Neural progenitor cell (in vitro differentiated cells): ENCODE data around the gene ASTN2. TPM values are rescaled to one million over a fixed set of nuclear protein-coding genes. Genes with fewer than 3 reads are reported as not detected.
A peak's percentile ranks its signal among the peaks of the same experiment; 100 is the strongest.

ENCODE experiments used
- DNase-seq: peaks from one replicate; pipeline ENCODE4 v3.0.0-alpha.2; 2016; ENCODE audit warnings: low spot score
- H2AFZ ChIP-seq: fragments of 200-600 bp; sonication (generic); replicated peaks from 2 replicates; pipeline ENCODE4 v1.6.1; 2016; ENCODE audit warnings: antibody characterized with exemption
- H3F3A ChIP-seq: fragments of 200-600 bp; sonication (generic); 2 replicates; pipeline ENCODE4 v1.6.1; 2016; ENCODE audit warnings: antibody characterized with exemption, low read depth
- H3K27ac ChIP-seq: fragments of 200-600 bp; sonication (generic); 2 replicates; pipeline ENCODE4 v1.5.1; 2016; ENCODE audit warnings: mild to moderate bottlenecking
- H3K27me3 ChIP-seq: fragments of 200-600 bp; sonication (generic); 2 replicates; pipeline ENCODE4 v1.6.1; 2016; ENCODE audit warnings: mild to moderate bottlenecking, moderate library complexity
- H3K36me3 ChIP-seq: fragments of 200-600 bp; sonication (generic); 2 replicates; pipeline ENCODE4 v1.5.1; 2016
- H3K4me1 ChIP-seq: fragments of 200-600 bp; sonication (generic); 2 replicates; pipeline ENCODE4 v1.6.1; 2016; ENCODE audit warnings: mixed run types
- H3K4me2 ChIP-seq: fragments of 200-600 bp; sonication (generic); 2 replicates; pipeline ENCODE4 v1.6.1; 2016
- H3K4me3 ChIP-seq: fragments of 200-600 bp; sonication (generic); 2 replicates; pipeline ENCODE4 v1.5.1; 2016
- H3K79me2 ChIP-seq: fragments of 200-600 bp; sonication (generic); 2 replicates; pipeline ENCODE4 v1.6.1; 2016; ENCODE audit warnings: low read depth
- H3K9ac ChIP-seq: fragments of 200-600 bp; sonication (generic); 2 replicates; pipeline ENCODE4 v1.6.1; 2016
- H3K9me3 ChIP-seq: fragments of 200-600 bp; sonication (generic); 2 replicates; pipeline ENCODE4 v1.5.1; 2016; ENCODE audit warnings: low read depth
- H4K20me1 ChIP-seq: fragments of 200-600 bp; sonication (generic); 2 replicates; pipeline ENCODE4 v1.6.1; 2016; ENCODE audit warnings: low read depth
- H3K27ac Mint-ChIP-seq: 3 replicates; pipeline ENCODE4 v1.8.0; 2021; ENCODE audit warnings: mixed read lengths
- H3K27me3 Mint-ChIP-seq: 2 replicates; pipeline ENCODE4 v1.8.0; 2022; ENCODE audit warnings: low read depth, mild to moderate bottlenecking, inconsistent platforms, moderate library complexity, mixed read lengths; ENCODE audit not compliant: insufficient read depth
- H3K36me3 Mint-ChIP-seq: 3 replicates; pipeline ENCODE4 v1.8.0; 2021; ENCODE audit warnings: mixed read lengths
- H3K4me1 Mint-ChIP-seq: 3 replicates; pipeline ENCODE4 v1.8.0; 2021; ENCODE audit warnings: mixed read lengths
- H3K4me3 Mint-ChIP-seq: 3 replicates; pipeline ENCODE4 v1.8.0; 2021; ENCODE audit warnings: mild to moderate bottlenecking, moderate library complexity, mixed read lengths
- H3K9me3 Mint-ChIP-seq: 3 replicates; pipeline ENCODE4 v1.8.0; 2020; ENCODE audit warnings: mixed read lengths
- CTCF ChIP-seq: fragments of 200-600 bp; sonication (generic); IDR thresholded peaks from 2 replicates; pipeline ENCODE4 v1.5.1; 2017; ENCODE audit warnings: antibody characterized with exemption, mild to moderate bottlenecking
- EZH2 ChIP-seq: fragments of 200-600 bp; sonication (generic); IDR thresholded peaks from 2 replicates; pipeline ENCODE4 v1.6.1; 2017; ENCODE audit warnings: antibody characterized with exemption, mild to moderate bottlenecking, moderate library complexity
- EZH2phosphoT487 ChIP-seq: fragments of 200-600 bp; sonication (generic); IDR thresholded peaks from 2 replicates; pipeline ENCODE4 v1.6.1; 2017; ENCODE audit warnings: antibody characterized with exemption
- total RNA-seq: library from RNA; depleted of rRNA; stranded (reverse); fragments of >200 nt; gene quantifications from 2 replicates; pipeline ENCODE4 v1.2.3, GENCODE V29; 2015; ENCODE audit warnings: low replicate concordance

Gene ASTN2
- total RNA-seq, 1 donor from 2014 or later = 8.0 TPM

- Histone ChIP-seq H3K4me2 (no peak overlapping the region), H3K4me3 (no peak overlapping the region), H4K20me1 (no peaks in the 10 kb centered on the region), H3K27me3 (no peaks in the 10 kb centered on the region), H3K27ac (no peak overlapping the region), H3K9ac (no peak overlapping the region), H3K79me2 (no peaks in the 10 kb centered on the region), H3K9me3 (no peaks in the 10 kb centered on the region), H3K36me3 (no peaks in the 10 kb centered on the region), H2AFZ (no peak overlapping the region), H3F3A (no peaks in the 10 kb centered on the region), H3K4me1 (peaks cover 9% of the 10 kb centered on the region)
- Mint-ChIP-seq H3K4me1 (peaks cover 8% of the 10 kb centered on the region), H3K27ac (no peak overlapping the region), H3K4me3 (no peak overlapping the region), H3K36me3 (no peaks in the 10 kb centered on the region), H3K9me3 (no peaks in the 10 kb centered on the region), H3K27me3 (no peaks in the 10 kb centered on the region)
- DNase-seq = no peak
- TF ChIP-seq CTCF (no peak), EZH2 (no peak), EZH2phosphoT487 (no peak)
Measured at GRCh38 chr9:117121316-117121715, 293.5 kb downstream of the ASTN2 start.

GRCh38 chr9:117120061-117120460 is 294.8 kb downstream of the ASTN2 start:
- no peak for DNase-seq
- Histone ChIP-seq H3K4me2 (no peak overlapping the region), H3K9me3 (no peaks in the 10 kb centered on the region), H3K4me3 (no peak overlapping the region), H3K4me1 (peaks cover under 1% of the 10 kb centered on the region), H3K36me3 (no peaks in the 10 kb centered on the region), H3K27me3 (no peaks in the 10 kb centered on the region), H4K20me1 (no peaks in the 10 kb centered on the region), H3F3A (no peaks in the 10 kb centered on the region), H3K9ac (no peak overlapping the region), H3K79me2 (no peaks in the 10 kb centered on the region), H3K27ac (no peak overlapping the region), H2AFZ (no peak overlapping the region)
- TF ChIP-seq CTCF = no peak
- TF ChIP-seq EZH2 = no peak
- TF ChIP-seq EZH2phosphoT487 = no peak
- Mint-ChIP-seq H3K9me3 (no peaks in the 10 kb centered on the region), H3K36me3 (no peaks in the 10 kb centered on the region), H3K4me3 (no peak overlapping the region), H3K27ac (no peak overlapping the region), H3K4me1 (peaks cover 7% of the 10 kb centered on the region), H3K27me3 (no peaks in the 10 kb centered on the region)

GRCh38 chr9:117116084-117116483 is 298.8 kb downstream of the ASTN2 start:
- H3K4me2 ChIP-seq = no peak overlapping the region
- no peaks in the 10 kb centered on the region for H3K27me3 Mint-ChIP-seq
- peaks cover 7% of the 10 kb centered on the region for H3K4me1 Mint-ChIP-seq
- TF ChIP-seq EZH2 = no peak
- no peak for TF ChIP-seq EZH2phosphoT487
- TF ChIP-seq CTCF = no peak
- H3F3A ChIP-seq = no peaks in the 10 kb centered on the region
- peak overlapping the region; percentile 41 for H3K4me3 Mint-ChIP-seq
- no peaks in the 10 kb centered on the region for H3K36me3 ChIP-seq
- no peak for DNase-seq
- no peak overlapping the region for H2AFZ ChIP-seq
- H4K20me1 ChIP-seq = no peaks in the 10 kb centered on the region
- H3K79me2 ChIP-seq = no peaks in the 10 kb centered on the region
- no peaks in the 10 kb centered on the region for H3K27me3 ChIP-seq
- H3K27ac Mint-ChIP-seq = no peak overlapping the region
- no peak overlapping the region for H3K27ac ChIP-seq
- H3K9me3 Mint-ChIP-seq = no peaks in the 10 kb centered on the region
- H3K4me3 ChIP-seq = no peak overlapping the region
- H3K4me1 ChIP-seq = no peaks in the 10 kb centered on the region
- H3K36me3 Mint-ChIP-seq = no peaks in the 10 kb centered on the region
- no peak overlapping the region for H3K9ac ChIP-seq
- no peaks in the 10 kb centered on the region for H3K9me3 ChIP-seq

GRCh38 chr9:117114768-117115167 is 300.1 kb downstream of the ASTN2 start:
- Mint-ChIP-seq H3K4me1 (peaks cover 7% of the 10 kb centered on the region), H3K36me3 (no peaks in the 10 kb centered on the region), H3K4me3 (no peak overlapping the region), H3K27ac (no peak overlapping the region), H3K9me3 (no peaks in the 10 kb centered on the region), H3K27me3 (no peaks in the 10 kb centered on the region)
- Histone ChIP-seq H3K4me1 (no peaks in the 10 kb centered on the region), H2AFZ (no peak overlapping the region), H3K4me3 (no peak overlapping the region), H3F3A (no peaks in the 10 kb centered on the region), H3K4me2 (no peak overlapping the region), H3K9ac (no peak overlapping the region), H3K9me3 (no peaks in the 10 kb centered on the region), H3K79me2 (no peaks in the 10 kb centered on the region), H3K36me3 (no peaks in the 10 kb centered on the region), H3K27me3 (no peaks in the 10 kb centered on the region), H3K27ac (no peak overlapping the region), H4K20me1 (no peaks in the 10 kb centered on the region)
- no peak for TF ChIP-seq EZH2
- TF ChIP-seq CTCF = no peak
- no peak for TF ChIP-seq EZH2phosphoT487
- DNase-seq = no peak
